K562 (cell line): ENCODE results near the gene ZNHIT6. TPM values are rescaled to one million over a fixed set of nuclear protein-coding genes. Genes with fewer than 3 reads are reported as not detected.

Experiments
- ATAC-seq: fragments of 200-7000 bp; cut with Tn5 transposase; 3 replicates; pipeline ENCODE4 v1.9.1; 2020; ENCODE audit warnings: moderate library complexity
- BruUV-seq: library from RNA; stranded (reverse); fragments of 400-500 nt; replicated peaks from 2 replicates; lab custom pipeline; 2021; lab: Mats Ljungman, UMichigan
- CTCF ChIA-PET: fragments of 300-600 bp; formaldehyde crosslinking; extraction: SDS; loops from one replicate; lab custom pipeline; 2021; ENCODE audit warnings: low intra/inter-chr PET ratio; lab: Yijun Ruan, JAX
- POLR2A ChIA-PET: fragments of 300-600, 350-650 bp; sonication (Branson Sonifier 250); formaldehyde crosslinking; extraction: SDS; loops from one replicate; lab custom pipeline; 2021; ENCODE audit warnings: antibody characterized with exemption, inconsistent platforms; lab: Yijun Ruan, JAX
- DNase-seq, 4 experiments: peaks; one replicate each; pipeline versions ENCODE4 v3.0.0 to v3.0.0-alpha.2; 2011 to 2018; ENCODE audit warnings: low spot score in 3 of 4, mixed read lengths in 3 of 4; ENCODE audit errors: extremely low read depth in 1 of 4
- FAIRE-seq: peaks from 2 replicates; lab custom pipeline; 2011; peaks lifted over from hg19 to GRCh38; lab: Jason Lieb, UNC
- H2AFZ ChIP-seq: 2 replicates; pipeline ENCODE4 v1.6.0; 2011; ENCODE audit warnings: low read depth, low read length, control low read depth, inconsistent platforms
- H3K27ac ChIP-seq: fragments of 200-600 bp; 3 replicates; pipeline ENCODE4 v1.8.0; 2011; ENCODE audit warnings: low read depth, mild to moderate bottlenecking, control low read depth, inconsistent platforms, low read length, moderate library complexity, mixed read lengths; ENCODE audit errors: extremely low read depth
- H3K27me3 ChIP-seq, 2 experiments: fragments of 300-600 bp in 1 of 2; 2 replicates in 1 of 2; 3 replicates in 1 of 2; pipeline versions ENCODE4 v1.6.0 to v1.8.0; 2011; ENCODE audit warnings: inconsistent platforms in 2 of 2, low read length in 2 of 2, mild to moderate bottlenecking in 1 of 2, mixed read lengths in 1 of 2, moderate library complexity in 1 of 2; ENCODE audit not compliant: control insufficient read depth in 2 of 2, insufficient read depth in 2 of 2
- H3K36me3 ChIP-seq: fragments of 300-600 bp; 3 replicates; pipeline ENCODE4 v1.8.0; 2011; ENCODE audit warnings: mild to moderate bottlenecking, low read length, inconsistent platforms; ENCODE audit not compliant: control insufficient read depth, insufficient read depth
- H3K4me1 ChIP-seq, 2 experiments: fragments of 200-600 bp in 1 of 2; replicated peaks in 1 of 2; 2 replicates in 1 of 2; 3 replicates in 1 of 2; pipeline versions ENCODE4 v1.5.1 to v1.8.0; 2011; ENCODE audit warnings: inconsistent platforms in 2 of 2, low read length in 2 of 2, mild to moderate bottlenecking in 1 of 2, mixed read lengths in 1 of 2, moderate library complexity in 1 of 2; ENCODE audit not compliant: control insufficient read depth in 2 of 2, insufficient read depth in 2 of 2
- H3K4me2 ChIP-seq: 2 replicates; pipeline ENCODE4 v1.6.1; 2011; ENCODE audit warnings: low read length, control low read depth, inconsistent platforms, mixed read lengths; ENCODE audit not compliant: insufficient read depth
- H3K4me3 ChIP-seq: fragments of 200-600 bp; sonication (generic), shearing (Covaris generic); 2 replicates; pipeline ENCODE4 v1.5.1; 2016; ENCODE audit warnings: control low read depth, inconsistent platforms
- H3K79me2 ChIP-seq: fragments of 200-600 bp; 3 replicates; pipeline ENCODE4 v1.8.0; 2011; ENCODE audit warnings: low read length, inconsistent platforms; ENCODE audit not compliant: control insufficient read depth, insufficient read depth
- H3K9ac ChIP-seq, 2 experiments: 2 replicates each; pipeline versions ENCODE4 v1.6.0 to v1.6.1; 2011; ENCODE audit warnings: low read depth in 2 of 2, low read length in 2 of 2, control low read depth in 1 of 2, inconsistent platforms in 1 of 2, mild to moderate bottlenecking in 1 of 2, mixed read lengths in 1 of 2; ENCODE audit not compliant: insufficient read depth in 1 of 2
- H3K9me1 ChIP-seq: one replicate; pipeline ENCODE4 v1.6.0; 2011; ENCODE audit warnings: inconsistent platforms, mild to moderate bottlenecking, low read length, moderate library complexity; ENCODE audit not compliant: control insufficient read depth, insufficient read depth
- H3K9me3 ChIP-seq: replicated peaks from 2 replicates; pipeline ENCODE4 v1.5.1; 2011; ENCODE audit warnings: low read depth, low read length, inconsistent platforms; ENCODE audit not compliant: control insufficient read depth, insufficient read depth
- H4K20me1 ChIP-seq: replicated peaks from 2 replicates; pipeline ENCODE4 v1.6.1; 2011; ENCODE audit warnings: low read length, inconsistent platforms, mixed read lengths; ENCODE audit not compliant: control insufficient read depth, insufficient read depth
- CBX5 ChIP-seq: IDR thresholded peaks from 2 replicates; pipeline ENCODE4 v1.6.1; 2014; ENCODE audit warnings: low read depth, borderline replicate concordance
- HDGF ChIP-seq: fragments of 450-650 bp; IDR thresholded peaks from 2 replicates; pipeline ENCODE4 v1.6.1; 2016
- HEY1 ChIP-seq: fragments of 250-450 bp; sonication (Bioruptor Pico); IDR thresholded peaks from 2 replicates; pipeline ENCODE4 v1.5.0; 2020; ENCODE audit warnings: mild to moderate bottlenecking, moderate library complexity, borderline replicate concordance
- HLTF ChIP-seq: fragments of 450-650 bp; IDR thresholded peaks from 2 replicates; pipeline ENCODE4 v1.6.1; 2016
- KAT7 ChIP-seq: sonication (generic); formaldehyde crosslinking; IDR thresholded peaks from 2 replicates; pipeline ENCODE4 v1.8.0; 2022; ENCODE audit warnings: missing genetic modification reagents, mild to moderate bottlenecking, borderline replicate concordance
- MED1 ChIP-seq: sonication (generic); formaldehyde crosslinking; IDR thresholded peaks from 2 replicates; pipeline ENCODE4 v1.8.1; 2023; ENCODE audit warnings: missing genetic modification reagents, borderline replicate concordance
- MXI1 ChIP-seq: IDR thresholded peaks from 2 replicates; pipeline ENCODE4 v1.6.1; 2011; ENCODE audit warnings: low read depth, mild to moderate bottlenecking, improper control_type of control experiment, low read length
- POLR2A ChIP-seq: fragments of 450-650 bp; conservative IDR thresholded peaks from 2 replicates; pipeline ENCODE4 v1.6.1; 2016
- RUNX1 ChIP-seq: sonication (generic); IDR thresholded peaks from 2 replicates; pipeline ENCODE4 v1.6.1; 2016; ENCODE audit warnings: antibody characterized with exemption, low read depth
- SMARCB1 ChIP-seq: IDR thresholded peaks from 2 replicates; pipeline ENCODE4 v1.6.1; 2011; ENCODE audit warnings: improper control_type of control experiment, low read depth; ENCODE audit not compliant: insufficient read length
- SRSF1 ChIP-seq: fragments of 200-400 bp; formaldehyde crosslinking; IDR thresholded peaks from 2 replicates; pipeline ENCODE4 v1.6.1; 2017; ENCODE audit warnings: mild to moderate bottlenecking, low read depth, low read length, moderate library complexity
- ZNF316 ChIP-seq: fragments of 450-650 bp; IDR thresholded peaks from 2 replicates; pipeline ENCODE4 v1.6.1; 2016
- WGBS: fragments of 100-300 bp; shearing (Covaris generic); methylation state at CpG from one replicate; pipeline ENCODE4 v1.1.6; 2016; ENCODE audit warnings: low coverage, mixed read lengths; ENCODE audit not compliant: insufficient coverage; ENCODE audit errors: missing lambda C conversion rate; 5-methylcytosine and 5-hydroxymethylcytosine counted together
- in situ Hi-C: fragments of 300-500 bp; cut with MboI; formaldehyde crosslinking; loops from 4 replicates; pipeline ENCODE4 v1.15.0; 2018; ENCODE audit warnings: inconsistent platforms, mixed read lengths
- intact Hi-C: fragments of 100-400 bp; cut with micrococcal nuclease; formaldehyde crosslinking; loops from 2 replicates; pipeline ENCODE4 v1.14.2; 2022
- polyA plus RNA-seq, 8 experiments: library from polyadenylated mRNA; depleted of rRNA in 4 of 8; stranded (reverse) in 5 of 8; unstranded in 3 of 8; fragments of >200 nt; fragmentation: Nextera tagmentation in 2 of 8; fragmentation: Illumina TruSeq in 1 of 8; extraction: Ambion mirVana in 2 of 8; extraction: Trizol in 1 of 8; gene quantifications; 2 replicates each; pipeline versions ENCODE4 v1.2.1 to v1.2.3, GENCODE V29; 2011 to 2014; ENCODE audit warnings: inconsistent platforms in 1 of 8, missing spikeins in 1 of 8
- total RNA-seq, 7 experiments: library from RNA; depleted of rRNA in 6 of 7; stranded (reverse); fragments of >200 nt in 6 of 7; fragmentation: Illumina TruSeq in 2 of 7; extraction: Trizol in 2 of 7; gene quantifications; 2 replicates each; pipeline versions ENCODE4 v1.2.1 to v1.2.3, GENCODE V29; 2011 to 2021; ENCODE audit warnings: low replicate concordance in 1 of 7
- TF ChIP-seq, protein P1 (sequence below): fragments of 250-450 bp; sonication (Bioruptor Pico); IDR thresholded peaks from 2 replicates; pipeline ENCODE4 v1.8.0; 2021; ENCODE audit warnings: moderate library complexity, mild to moderate bottlenecking, inconsistent platforms
- TF ChIP-seq, protein P2 (sequence below): fragments of 250-450 bp; sonication (Bioruptor Pico); IDR thresholded peaks from 2 replicates; pipeline ENCODE4 v1.8.0; 2021; ENCODE audit warnings: borderline replicate concordance, mild to moderate bottlenecking, moderate library complexity; ENCODE audit not compliant: poor library complexity, severe bottlenecking
- TF ChIP-seq, protein P3 (sequence below), 2 experiments: fragments of 450-650 bp; IDR thresholded peaks; 2 replicates each; pipeline ENCODE4 v1.6.1; 2018; ENCODE audit warnings: mild to moderate bottlenecking in 2 of 2, low read depth in 1 of 2; ENCODE audit not compliant: partially characterized antibody in 2 of 2

Gene ZNHIT6
- total and polyA plus RNA-seq, 9 of the 15 experiments (the other 6 are each of a cell fraction or from before 2014, with no cell fraction given): 15.4 to 37.6 (median 21.7) TPM

DNA sequence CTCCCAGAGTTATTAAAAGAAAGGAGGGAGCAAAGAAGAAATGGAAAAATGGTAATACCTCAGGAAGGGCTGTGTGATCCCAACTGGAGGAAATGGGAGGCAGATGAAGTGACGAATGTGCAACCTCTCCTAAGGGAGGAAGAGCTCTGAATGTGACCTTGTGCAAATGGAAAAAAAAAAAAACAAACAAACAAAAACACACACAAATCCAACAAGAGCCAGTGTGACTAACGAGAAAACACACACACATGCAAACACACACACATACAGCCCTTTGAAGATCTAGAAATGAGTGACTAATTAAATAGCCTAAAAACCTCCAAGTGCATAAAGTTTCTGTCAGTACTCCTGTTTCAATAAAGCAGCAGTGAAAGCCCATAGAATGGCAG, 78.7 kb downstream of the ZNHIT6 start:
- Histone ChIP-seq H3K4me3 (no peak overlapping the region), H3K79me2 (no peaks in the 10 kb centered on the region), H3K4me2 (peak overlapping the region; percentile 35), H3K9me1 (no peaks in the 10 kb centered on the region), H3K9me3 (no peaks in the 10 kb centered on the region), H2AFZ (peak overlapping the region; percentile 34; the same call in 1 of the 2 replicates), H3K9ac (no peak overlapping the region), H3K27ac (no peak overlapping the region; the same call in 2 of the 3 replicates), H4K20me1 (no peaks in the 10 kb centered on the region), H3K4me1 (peaks cover 8 to 11% of the 10 kb centered on the region in 2 experiments; a peak in 3 of 5 replicates), H3K27me3 (no peaks in the 10 kb centered on the region), H3K36me3 (no peaks in the 10 kb centered on the region; the same call in 2 of the 3 replicates)
- FAIRE-seq (no peak), ATAC-seq (no peak), DNase-seq (no peak)
- WGBS: 43% methylated on average over 2 of the region's 2 CpGs
- BruUV-seq: no TSS peak
- ChIA-PET CTCF (no interaction called here), POLR2A (interaction anchor here (0.7 to 1.4 kb wide), 4 partner anchors 9 to 327 kb away, joined by 3 to 4 read pairs (median 3); partner anchors contain the start of gene CCN1)
- in situ Hi-C loops: no loop called here
- intact Hi-C loops: no loop called here
- TF ChIP-seq, protein P1, sequence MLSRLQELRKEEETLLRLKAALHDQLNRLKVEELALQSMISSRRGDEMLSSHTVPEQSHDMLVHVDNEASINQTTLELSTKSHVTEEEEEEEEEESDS (CRISPR knock-in tag): no peak
- TF ChIP-seq, protein P2, sequence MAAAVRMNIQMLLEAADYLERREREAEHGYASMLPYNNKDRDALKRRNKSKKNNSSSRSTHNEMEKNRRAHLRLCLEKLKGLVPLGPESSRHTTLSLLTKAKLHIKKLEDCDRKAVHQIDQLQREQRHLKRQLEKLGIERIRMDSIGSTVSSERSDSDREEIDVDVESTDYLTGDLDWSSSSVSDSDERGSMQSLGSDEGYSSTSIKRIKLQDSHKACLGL (CRISPR knock-in tag): no peak
- TF ChIP-seq POLR2A (no peak), HDGF (no peak), RUNX1 (no peak), SMARCB1 (no peak), MXI1 (no peak), KAT7 (no peak), ZNF316 (no peak), HLTF (no peak), CBX5 (no peak), HEY1 (CRISPR knock-in tag) (no peak), SRSF1 (no peak), MED1 (no peak)
- TF ChIP-seq, protein P3, sequence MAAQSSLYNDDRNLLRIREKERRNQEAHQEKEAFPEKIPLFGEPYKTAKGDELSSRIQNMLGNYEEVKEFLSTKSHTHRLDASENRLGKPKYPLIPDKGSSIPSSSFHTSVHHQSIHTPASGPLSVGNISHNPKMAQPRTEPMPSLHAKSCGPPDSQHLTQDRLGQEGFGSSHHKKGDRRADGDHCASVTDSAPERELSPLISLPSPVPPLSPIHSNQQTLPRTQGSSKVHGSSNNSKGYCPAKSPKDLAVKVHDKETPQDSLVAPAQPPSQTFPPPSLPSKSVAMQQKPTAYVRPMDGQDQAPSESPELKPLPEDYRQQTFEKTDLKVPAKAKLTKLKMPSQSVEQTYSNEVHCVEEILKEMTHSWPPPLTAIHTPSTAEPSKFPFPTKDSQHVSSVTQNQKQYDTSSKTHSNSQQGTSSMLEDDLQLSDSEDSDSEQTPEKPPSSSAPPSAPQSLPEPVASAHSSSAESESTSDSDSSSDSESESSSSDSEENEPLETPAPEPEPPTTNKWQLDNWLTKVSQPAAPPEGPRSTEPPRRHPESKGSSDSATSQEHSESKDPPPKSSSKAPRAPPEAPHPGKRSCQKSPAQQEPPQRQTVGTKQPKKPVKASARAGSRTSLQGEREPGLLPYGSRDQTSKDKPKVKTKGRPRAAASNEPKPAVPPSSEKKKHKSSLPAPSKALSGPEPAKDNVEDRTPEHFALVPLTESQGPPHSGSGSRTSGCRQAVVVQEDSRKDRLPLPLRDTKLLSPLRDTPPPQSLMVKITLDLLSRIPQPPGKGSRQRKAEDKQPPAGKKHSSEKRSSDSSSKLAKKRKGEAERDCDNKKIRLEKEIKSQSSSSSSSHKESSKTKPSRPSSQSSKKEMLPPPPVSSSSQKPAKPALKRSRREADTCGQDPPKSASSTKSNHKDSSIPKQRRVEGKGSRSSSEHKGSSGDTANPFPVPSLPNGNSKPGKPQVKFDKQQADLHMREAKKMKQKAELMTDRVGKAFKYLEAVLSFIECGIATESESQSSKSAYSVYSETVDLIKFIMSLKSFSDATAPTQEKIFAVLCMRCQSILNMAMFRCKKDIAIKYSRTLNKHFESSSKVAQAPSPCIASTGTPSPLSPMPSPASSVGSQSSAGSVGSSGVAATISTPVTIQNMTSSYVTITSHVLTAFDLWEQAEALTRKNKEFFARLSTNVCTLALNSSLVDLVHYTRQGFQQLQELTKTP (IDR thresholded peaks at IDR 0.05; ENCODE audit: low read depth in 1 of 2, partially characterized antibody in 2 of 2): no peak
